DOHH2 (cell line): ENCODE data around the gene TPBGL.

Source experiments
- H3F3A ChIP-seq: fragments of 200-600 bp; sonication (generic), shearing (Covaris generic); 2 replicates; pipeline ENCODE4 v1.6.0; 2016; ENCODE audit warnings: antibody characterized with exemption, mild to moderate bottlenecking; ENCODE audit not compliant: control insufficient read depth, insufficient read depth
- H3K27ac ChIP-seq: fragments of 200-600 bp; sonication (generic); 2 replicates; pipeline ENCODE4 v1.5.1; 2014; ENCODE audit warnings: low read depth, mild to moderate bottlenecking, low read length, moderate library complexity
- H3K27me3 ChIP-seq: fragments of 200-600 bp; sonication (generic); 2 replicates; pipeline ENCODE4 v1.6.1; 2014; ENCODE audit warnings: mild to moderate bottlenecking, low read length, mixed read lengths; ENCODE audit not compliant: control insufficient read depth
- H3K36me3 ChIP-seq: fragments of 200-600 bp; sonication (generic); 2 replicates; pipeline ENCODE4 v1.6.1; 2014; ENCODE audit warnings: mild to moderate bottlenecking, low read length, moderate library complexity, mixed read lengths; ENCODE audit not compliant: control insufficient read depth
- H3K4me1 ChIP-seq: fragments of 200-600 bp; sonication (generic); 2 replicates; pipeline ENCODE4 v1.6.1; 2014; ENCODE audit warnings: mild to moderate bottlenecking, low read length, mixed read lengths; ENCODE audit not compliant: control insufficient read depth
- H3K4me2 ChIP-seq: fragments of 200-600 bp; sonication (generic); 2 replicates; pipeline ENCODE4 v1.6.0; 2014; ENCODE audit warnings: mild to moderate bottlenecking, low read length, moderate library complexity
- H3K4me3 ChIP-seq: fragments of 200-600 bp; sonication (generic); 2 replicates; pipeline ENCODE4 v1.5.1; 2014; ENCODE audit warnings: mild to moderate bottlenecking, low read length, mixed read lengths
- H3K79me2 ChIP-seq: fragments of 200-600 bp; sonication (generic); 2 replicates; pipeline ENCODE4 v1.6.1; 2014; ENCODE audit warnings: mild to moderate bottlenecking, low read length, mixed read lengths; ENCODE audit not compliant: control insufficient read depth
- H3K9me2 ChIP-seq: fragments of 200-600 bp; sonication (generic); replicated peaks from 2 replicates; pipeline ENCODE4 v1.6.1; 2014; ENCODE audit warnings: mild to moderate bottlenecking, low read length, mixed read lengths; ENCODE audit not compliant: control insufficient read depth
- H3K9me3 ChIP-seq: fragments of 200-600 bp; sonication (generic); 2 replicates; pipeline ENCODE4 v1.6.1; 2014; ENCODE audit warnings: antibody characterized with exemption, low read length, mixed read lengths; ENCODE audit not compliant: control insufficient read depth, insufficient read depth
- H4K20me1 ChIP-seq: fragments of 200-600 bp; sonication (generic); 2 replicates; pipeline ENCODE4 v1.6.0; 2014; ENCODE audit warnings: low read depth, mild to moderate bottlenecking, antibody characterized with exemption, low read length, moderate library complexity; ENCODE audit not compliant: control insufficient read depth, insufficient read depth
- EZH2phosphoT487 ChIP-seq: fragments of 200-600 bp; sonication (generic); IDR thresholded peaks from 2 replicates; pipeline ENCODE4 v1.6.1; 2017; ENCODE audit warnings: borderline replicate concordance, mild to moderate bottlenecking, antibody characterized with exemption, low read length, moderate library complexity, mixed read lengths
- TF ChIP-seq, protein P1 (sequence below): fragments of 200-600 bp; sonication (generic); IDR thresholded peaks from one replicate; pipeline ENCODE4 v1.5.1; 2014; ENCODE audit warnings: antibody characterized with exemption, mild to moderate bottlenecking, low read depth, low read length; ENCODE audit not compliant: poor library complexity, severe bottlenecking

Gene TPBGL

DNA sequence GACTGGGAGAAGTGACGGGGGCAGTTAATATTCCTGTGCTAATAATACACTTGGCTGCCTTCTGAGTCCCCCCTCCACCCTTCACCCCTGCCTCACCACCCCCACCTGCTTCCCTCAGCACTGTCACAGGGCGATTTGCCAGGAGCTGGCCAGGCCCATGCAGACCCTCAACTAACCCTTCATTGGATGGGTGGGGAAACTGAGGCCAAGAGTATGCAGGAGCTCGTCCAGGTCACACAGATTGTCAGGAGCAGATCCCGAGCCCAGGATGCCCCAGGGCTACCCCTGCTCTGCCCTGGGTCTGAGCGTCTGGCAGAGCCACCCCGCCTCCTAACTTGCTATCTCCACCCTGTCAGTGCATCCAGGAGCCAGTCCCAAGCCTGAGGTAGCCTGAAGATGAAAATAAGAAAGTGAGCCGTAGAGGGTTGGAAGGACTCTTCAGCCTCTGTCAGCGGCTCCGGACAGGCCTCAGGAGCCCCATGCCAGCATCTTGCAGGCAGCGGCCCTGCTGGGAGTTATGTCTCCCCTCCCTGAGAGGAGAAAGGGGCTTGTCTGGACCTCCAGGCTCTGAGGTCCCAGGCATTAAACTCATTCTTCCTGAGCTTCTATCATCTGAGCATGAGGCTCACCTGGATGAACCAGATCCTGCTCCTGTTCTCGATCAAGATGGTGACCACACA, 6.2 kb downstream of the TPBGL start:
- Histone ChIP-seq H3K79me2 (no peaks in the 10 kb centered on the region), H3K9me2 (no peaks in the 10 kb centered on the region), H4K20me1 (no peaks in the 10 kb centered on the region), H3K4me1 (no peaks in the 10 kb centered on the region), H3K4me2 (no peak overlapping the region), H3K9me3 (no peaks in the 10 kb centered on the region), H3K4me3 (no peak overlapping the region), H3F3A (no peaks in the 10 kb centered on the region), H3K27me3 (no peaks in the 10 kb centered on the region), H3K36me3 (no peaks in the 10 kb centered on the region), H3K27ac (no peak overlapping the region)
- no peak for TF ChIP-seq EZH2phosphoT487
- TF ChIP-seq, protein P1, sequence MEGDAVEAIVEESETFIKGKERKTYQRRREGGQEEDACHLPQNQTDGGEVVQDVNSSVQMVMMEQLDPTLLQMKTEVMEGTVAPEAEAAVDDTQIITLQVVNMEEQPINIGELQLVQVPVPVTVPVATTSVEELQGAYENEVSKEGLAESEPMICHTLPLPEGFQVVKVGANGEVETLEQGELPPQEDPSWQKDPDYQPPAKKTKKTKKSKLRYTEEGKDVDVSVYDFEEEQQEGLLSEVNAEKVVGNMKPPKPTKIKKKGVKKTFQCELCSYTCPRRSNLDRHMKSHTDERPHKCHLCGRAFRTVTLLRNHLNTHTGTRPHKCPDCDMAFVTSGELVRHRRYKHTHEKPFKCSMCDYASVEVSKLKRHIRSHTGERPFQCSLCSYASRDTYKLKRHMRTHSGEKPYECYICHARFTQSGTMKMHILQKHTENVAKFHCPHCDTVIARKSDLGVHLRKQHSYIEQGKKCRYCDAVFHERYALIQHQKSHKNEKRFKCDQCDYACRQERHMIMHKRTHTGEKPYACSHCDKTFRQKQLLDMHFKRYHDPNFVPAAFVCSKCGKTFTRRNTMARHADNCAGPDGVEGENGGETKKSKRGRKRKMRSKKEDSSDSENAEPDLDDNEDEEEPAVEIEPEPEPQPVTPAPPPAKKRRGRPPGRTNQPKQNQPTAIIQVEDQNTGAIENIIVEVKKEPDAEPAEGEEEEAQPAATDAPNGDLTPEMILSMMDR = no peak

DNA sequence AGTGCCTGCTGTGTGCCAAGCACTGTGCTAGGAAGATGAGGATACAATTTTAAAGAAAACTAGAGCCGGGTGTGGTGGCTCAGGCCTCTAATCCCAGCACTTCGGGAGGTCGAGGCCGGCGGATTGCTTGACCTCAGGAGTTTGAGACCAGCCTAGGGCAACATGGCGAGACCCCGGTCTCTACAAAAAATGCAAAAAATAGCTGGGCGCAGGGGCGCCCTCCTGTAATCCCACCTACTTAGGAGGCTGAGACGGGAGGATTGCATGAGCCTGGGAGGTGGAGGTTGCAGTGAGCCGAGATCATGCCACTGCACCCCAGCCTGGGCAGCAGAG, 8.3 kb downstream of the TPBGL start:
- no peaks in the 10 kb centered on the region for H3K9me2 ChIP-seq

DNA sequence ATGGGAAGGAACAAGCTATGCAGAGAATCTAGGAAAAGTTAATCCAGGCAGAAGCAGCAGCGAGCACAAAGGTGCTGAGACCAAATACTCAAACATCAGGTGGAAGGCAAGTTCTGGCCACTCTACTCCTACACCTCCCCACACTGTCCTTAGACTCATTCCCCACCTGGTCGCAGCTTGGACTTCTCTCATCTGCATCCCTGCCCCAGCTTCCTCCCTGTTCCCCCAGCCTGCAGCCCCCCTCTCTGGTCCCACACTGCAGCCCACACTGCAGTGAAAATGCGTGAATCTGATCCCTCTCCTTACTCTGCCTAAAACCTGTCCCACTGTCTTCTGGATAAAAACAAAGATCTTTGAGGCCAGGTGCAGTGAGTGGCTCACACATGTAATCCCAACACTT, 9.1 kb downstream of the TPBGL start:
- H4K20me1 ChIP-seq = no peaks in the 10 kb centered on the region
- no peak overlapping the region for H3K4me3 ChIP-seq
- TF ChIP-seq EZH2phosphoT487 = no peak
- TF ChIP-seq, protein P1 = no peak
- no peaks in the 10 kb centered on the region for H3K27me3 ChIP-seq
- H3K9me3 ChIP-seq = no peaks in the 10 kb centered on the region
- no peaks in the 10 kb centered on the region for H3K79me2 ChIP-seq
- H3F3A ChIP-seq = no peaks in the 10 kb centered on the region
- H3K36me3 ChIP-seq = no peaks in the 10 kb centered on the region
- H3K4me2 ChIP-seq = no peak overlapping the region
- no peak overlapping the region for H3K27ac ChIP-seq
- no peaks in the 10 kb centered on the region for H3K4me1 ChIP-seq
- no peaks in the 10 kb centered on the region for H3K9me2 ChIP-seq

More for the DNA sequence above, 8.3 kb downstream of the TPBGL start:
- no peaks in the 10 kb centered on the region for H3K9me3 ChIP-seq
- H3K4me3 ChIP-seq = no peak overlapping the region
- H3K36me3 ChIP-seq = no peaks in the 10 kb centered on the region
- TF ChIP-seq, protein P1 = no peak
- no peak for TF ChIP-seq EZH2phosphoT487
- H3K27ac ChIP-seq = no peak overlapping the region
- no peaks in the 10 kb centered on the region for H3F3A ChIP-seq
- no peaks in the 10 kb centered on the region for H4K20me1 ChIP-seq
- H3K79me2 ChIP-seq = no peaks in the 10 kb centered on the region
- no peak overlapping the region for H3K4me2 ChIP-seq
- H3K27me3 ChIP-seq = no peaks in the 10 kb centered on the region
- H3K4me1 ChIP-seq = no peaks in the 10 kb centered on the region
